ENCODE measurements around the gene DYDC1. TPM values are rescaled to one million over a fixed set of nuclear protein-coding genes. Genes with fewer than 3 reads are reported as not detected.

The DYDC1 gene
- not detected in 2 replicates for total RNA-seq

DNA sequence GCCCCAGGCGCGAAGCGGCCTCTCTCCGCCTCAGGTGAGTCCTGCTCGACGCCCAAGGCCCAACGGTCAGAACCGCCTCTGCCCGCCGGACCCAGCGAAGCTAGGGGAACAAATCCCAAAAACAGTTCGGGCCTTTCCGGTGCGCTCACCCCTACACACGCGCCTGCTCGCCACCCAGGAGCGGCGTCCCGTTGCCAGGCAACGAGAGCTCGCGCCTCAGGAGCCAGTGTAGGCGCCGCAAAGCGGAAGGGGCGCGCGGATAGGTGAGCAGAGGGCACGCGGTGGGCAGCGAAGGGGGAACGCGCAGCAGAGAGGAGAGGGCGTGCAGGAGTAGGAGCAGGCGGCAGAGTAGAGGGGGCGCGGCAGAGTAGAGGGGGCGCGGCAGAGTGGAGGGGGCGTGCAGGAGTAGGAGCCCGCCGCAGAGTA is at the start of gene DYDC1, which contains the start of gene DYDC2:
Gene DYDC1, minus strand, starts transcription at position 193 of the 426 bp plus-strand sequence. CDS start 4,154 bp downstream, outside the sequence.
Gene DYDC2, plus strand, starts transcription at position 219 of the 426 bp plus-strand sequence. CDS start 5,663 bp downstream, outside the sequence.

DNA sequence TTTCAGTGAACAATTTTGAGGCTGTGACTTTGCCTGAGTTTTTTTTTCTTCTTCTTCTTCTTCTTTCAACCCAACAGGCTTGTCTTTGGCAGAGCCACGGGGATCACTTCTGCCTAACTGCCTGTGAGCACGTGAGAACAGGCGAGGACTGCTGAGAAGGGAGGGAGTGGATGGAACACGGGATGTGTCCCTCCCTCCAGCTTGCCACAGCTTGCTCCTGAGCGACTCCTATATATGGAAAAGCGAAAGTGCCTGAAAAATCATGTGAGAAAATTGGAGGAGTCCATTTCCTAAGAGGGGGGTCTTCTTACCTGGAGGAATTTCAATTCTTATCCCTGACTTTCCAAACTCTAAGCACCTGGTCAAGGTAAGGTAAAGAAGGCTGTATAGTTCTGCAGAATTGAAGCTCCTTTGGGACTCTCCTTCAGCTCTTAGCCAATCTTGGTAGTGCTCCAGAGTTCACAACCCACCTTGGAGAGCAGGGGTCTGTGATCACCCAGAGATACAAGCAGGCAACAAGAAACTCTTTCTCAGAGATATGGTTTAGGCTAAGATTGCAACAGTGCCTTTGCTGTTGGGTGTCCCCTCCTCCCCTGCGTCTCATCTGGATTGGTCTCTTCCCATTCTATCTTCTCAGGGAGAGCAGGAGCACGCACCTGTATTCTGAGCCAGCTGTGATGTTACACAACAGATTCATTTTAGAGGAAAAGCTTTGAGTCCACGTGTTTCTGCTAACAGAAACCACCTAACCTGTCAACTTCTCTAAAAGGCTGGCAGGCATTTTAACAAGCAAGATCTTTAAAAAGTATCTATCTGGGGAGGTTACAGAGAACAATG is 66.9 kb downstream of the DYDC1 start, which contains the start of gene MAT1A:
Gene MAT1A, minus strand, starts transcription at position 208 of the 837 bp plus-strand sequence. CDS start 235 bp downstream, outside the sequence.

Other genes starting within 250 kb of the DYDC1 start
- gene PLAC9, start 224.0 kb downstream of the DYDC1 start, total RNA-seq: not detected in 2 replicates
- 201 and 205 TPM in 2 replicates for gene ANXA11, start 151.2 kb downstream of the DYDC1 start, total RNA-seq
- not detected in 2 replicates for gene MAT1A, start 67.1 kb downstream of the DYDC1 start, total RNA-seq
- not detected in 2 replicates for gene DYDC2, start within 50 bp of the DYDC1 start, total RNA-seq
- gene PRXL2A, start 51.8 kb upstream of the DYDC1 start, total RNA-seq: 13.0 and 17.0 TPM in 2 replicates
- gene TSPAN14, start 97.6 kb upstream of the DYDC1 start, total RNA-seq: 51.6 and 71.1 TPM in 2 replicates
- gene SH2D4B, start 181.1 kb upstream of the DYDC1 start, total RNA-seq: not detected in 2 replicates